ENCODE measurements around the gene ISM1.

DNA sequence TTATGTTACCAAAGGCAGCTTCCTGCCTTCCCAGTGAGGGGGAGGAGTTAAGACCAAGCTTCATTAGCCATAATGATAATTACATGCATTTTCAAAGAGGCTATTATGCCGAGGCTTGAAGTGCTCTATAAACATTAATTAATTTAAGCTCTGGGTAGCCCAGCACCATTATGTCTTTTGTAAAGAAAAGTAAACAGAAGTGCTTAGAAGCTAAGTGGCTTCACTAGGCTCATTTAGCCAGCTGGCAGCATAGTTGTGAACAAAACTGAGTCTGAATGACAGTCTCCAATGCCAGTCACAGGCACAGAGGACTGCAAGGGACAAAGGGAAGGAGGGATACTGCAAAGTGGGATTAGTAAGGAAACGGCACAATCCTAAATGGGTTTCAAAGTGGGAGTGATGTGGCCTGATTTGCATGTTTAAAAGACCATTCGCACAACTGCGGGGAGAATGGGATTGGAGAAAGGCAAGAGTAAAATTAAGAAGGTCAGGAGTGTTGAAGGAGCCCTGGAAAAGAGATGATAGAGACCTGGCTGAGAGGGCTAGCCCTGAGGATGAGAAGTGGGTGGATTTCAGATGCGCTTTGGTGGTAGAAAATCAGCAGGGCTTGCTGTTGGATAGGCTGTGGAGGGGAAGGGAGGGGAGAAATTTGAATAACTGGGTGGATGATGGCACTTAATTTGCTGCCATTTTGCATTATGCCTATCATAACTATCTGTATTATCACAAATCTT lies 20.1 kb upstream of the ISM1 start:
- TF ChIP-seq, protein P1, sequence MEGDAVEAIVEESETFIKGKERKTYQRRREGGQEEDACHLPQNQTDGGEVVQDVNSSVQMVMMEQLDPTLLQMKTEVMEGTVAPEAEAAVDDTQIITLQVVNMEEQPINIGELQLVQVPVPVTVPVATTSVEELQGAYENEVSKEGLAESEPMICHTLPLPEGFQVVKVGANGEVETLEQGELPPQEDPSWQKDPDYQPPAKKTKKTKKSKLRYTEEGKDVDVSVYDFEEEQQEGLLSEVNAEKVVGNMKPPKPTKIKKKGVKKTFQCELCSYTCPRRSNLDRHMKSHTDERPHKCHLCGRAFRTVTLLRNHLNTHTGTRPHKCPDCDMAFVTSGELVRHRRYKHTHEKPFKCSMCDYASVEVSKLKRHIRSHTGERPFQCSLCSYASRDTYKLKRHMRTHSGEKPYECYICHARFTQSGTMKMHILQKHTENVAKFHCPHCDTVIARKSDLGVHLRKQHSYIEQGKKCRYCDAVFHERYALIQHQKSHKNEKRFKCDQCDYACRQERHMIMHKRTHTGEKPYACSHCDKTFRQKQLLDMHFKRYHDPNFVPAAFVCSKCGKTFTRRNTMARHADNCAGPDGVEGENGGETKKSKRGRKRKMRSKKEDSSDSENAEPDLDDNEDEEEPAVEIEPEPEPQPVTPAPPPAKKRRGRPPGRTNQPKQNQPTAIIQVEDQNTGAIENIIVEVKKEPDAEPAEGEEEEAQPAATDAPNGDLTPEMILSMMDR (IDR thresholded peaks at IDR 0.05 in 8 of 11, conservative IDR thresholded peaks at IDR 0.05 in 3 of 11) = no peak
- TF ChIP-seq POLR2A (IDR thresholded peaks at IDR 0.05) = no peak
